ENCODE data around the gene DCAF4.

The DCAF4 gene

GRCh38 chr14:72999316-72999715, 73.1 kb downstream of the DCAF4 start:
- ATAC-seq: no peak
- no peak for TF ChIP-seq ZNF8 (CRISPR knock-in tag; IDR thresholded peaks at IDR 0.05)
- no peak for TF ChIP-seq PPARA (CRISPR knock-in tag; IDR thresholded peaks at IDR 0.05; ENCODE audit: borderline replicate concordance)
- TF ChIP-seq ISL1 (CRISPR knock-in tag; IDR thresholded peaks at IDR 0.05): no peak
- TF ChIP-seq POU6F1 (CRISPR knock-in tag; IDR thresholded peaks at IDR 0.05; ENCODE audit: borderline replicate concordance, low read depth): no peak
- TF ChIP-seq TSHZ2 (CRISPR knock-in tag; IDR thresholded peaks at IDR 0.05): no peak

GRCh38 chr14:73000073-73000472, 73.8 kb downstream of the DCAF4 start:
- ATAC-seq: no peak
- TF ChIP-seq POU6F1 (CRISPR knock-in tag; IDR thresholded peaks at IDR 0.05; ENCODE audit: borderline replicate concordance, low read depth) (no peak), TCF4 (CRISPR knock-in tag; IDR thresholded peaks at IDR 0.05; ENCODE audit: borderline replicate concordance) (no peak), TSHZ2 (CRISPR knock-in tag; IDR thresholded peaks at IDR 0.05) (no peak), ZFP3 (CRISPR knock-in tag; IDR thresholded peaks at IDR 0.05) (no peak), OSR1 (CRISPR knock-in tag; IDR thresholded peaks at IDR 0.05) (no peak), ZFP30 (CRISPR knock-in tag; IDR thresholded peaks at IDR 0.05) (no peak), ZC3H10 (CRISPR knock-in tag; IDR thresholded peaks at IDR 0.05) (no peak), PATZ1 (CRISPR knock-in tag; IDR thresholded peaks at IDR 0.05; ENCODE audit: borderline replicate concordance) (no peak), GLIS3 (CRISPR knock-in tag; IDR thresholded peaks at IDR 0.05) (no peak), ESRRG (CRISPR knock-in tag; IDR thresholded peaks at IDR 0.05) (no peak), RARB (CRISPR knock-in tag; IDR thresholded peaks at IDR 0.05) (no peak), TOX (CRISPR knock-in tag; IDR thresholded peaks at IDR 0.05; ENCODE audit: borderline replicate concordance) (no peak), CSRNP3 (CRISPR knock-in tag; IDR thresholded peaks at IDR 0.05) (no peak), ARNTL (CRISPR knock-in tag; IDR thresholded peaks at IDR 0.05; ENCODE audit: borderline replicate concordance, low read depth) (no peak), BACH2 (CRISPR knock-in tag; IDR thresholded peaks at IDR 0.05; ENCODE audit: borderline replicate concordance) (no peak), SNAI2 (CRISPR knock-in tag; IDR thresholded peaks at IDR 0.05) (no peak), ZNF70 (CRISPR knock-in tag; IDR thresholded peaks at IDR 0.05) (no peak), CREB5 (CRISPR knock-in tag; IDR thresholded peaks at IDR 0.05; ENCODE audit: low read depth) (no peak)
